Stimulated activated CD4-positive, alpha-beta T cell treated with anti-CD3 and anti-CD28 coated beads, TNF-alpha, amount 100 ng/mL, for 1 hour (primary cell): ENCODE measurements around the gene M1AP.
A peak's percentile ranks its signal among the peaks of the same experiment; 100 is the strongest.
"Not testable (repeated sequence)": the region's sequence is repeated elsewhere in the genome, so short reads cannot be mapped to it uniquely, and the experiment has no call there.

ENCODE experiments used
- DNase-seq, 3 donors: peaks; one replicate each; pipeline ENCODE4 v3.0.0-alpha.2; 2020; ENCODE audit warnings: low read depth in 3 of 3, low spot score in 1 of 3

The M1AP gene

GRCh38 chr2:74566754-74567085 lies 81.4 kb downstream of the M1AP start:
- no peak for DNase-seq

- DNase-seq = no peak
These were observed 81.9 kb downstream of the M1AP start for GRCh38 chr2:74566076-74566753.

- DNase-seq = no peak
These were observed 83.9 kb downstream of the M1AP start for GRCh38 chr2:74564222-74564621.

- DNase-seq = no peak
These were observed 85.9 kb downstream of the M1AP start for GRCh38 chr2:74562126-74562775.

- not testable (repeated sequence) for DNase-seq
These were observed 87.1 kb downstream of the M1AP start for GRCh38 chr2:74561022-74561421.

- DNase-seq = no peak
These were observed 87.5 kb downstream of the M1AP start for GRCh38 chr2:74560591-74560990.

- DNase-seq = no peak
These were observed 88.2 kb downstream of the M1AP start for GRCh38 chr2:74559912-74560311.

- no peak for DNase-seq
These were observed 89.6 kb downstream of the M1AP start for GRCh38 chr2:74558284-74559230.

GRCh38 chr2:74556831-74557370 lies 91.2 kb downstream of the M1AP start:
- no peak for DNase-seq

- no peak for DNase-seq
These were observed 92.0 kb downstream of the M1AP start for GRCh38 chr2:74556159-74556558.

- DNase-seq = no peak
These were observed 92.5 kb downstream of the M1AP start for GRCh38 chr2:74555610-74556103.

GRCh38 chr2:74554820-74555531 lies 93.2 kb downstream of the M1AP start:
- DNase-seq = peak in 1 of 3 donors; percentile 25

GRCh38 chr2:74553892-74554819 lies 94.0 kb downstream of the M1AP start, which contains the start of the genes DOK1 and LOXL3:
DOK1 (plus strand) TSS chr2:74554720; CDS start chr2:74554755, 35 bp downstream.
LOXL3 (minus strand) TSS chr2:74553942; CDS start chr2:74552634, 1,308 bp downstream.
- DNase-seq = peak; percentile 57 to 81 (median 60)

- DNase-seq = no peak
These were observed 95.0 kb downstream of the M1AP start for GRCh38 chr2:74552914-74553811.

- no peak for DNase-seq
These were observed 95.9 kb downstream of the M1AP start for GRCh38 chr2:74551942-74552913.

- no peak for DNase-seq
These were observed 96.6 kb downstream of the M1AP start for GRCh38 chr2:74551530-74551929.

GRCh38 chr2:74550231-74550630 lies 97.9 kb downstream of the M1AP start:
- DNase-seq = no peak
